HG03439 (cell line): Measurements from ENCODE around the gene ASTL.

ENCODE experiments used
- ATAC-seq: cut with Tn5 transposase; IDR thresholded peaks from one replicate; pipeline ENCODE4 v1.9.1; 2021; ENCODE audit warnings: mild to moderate bottlenecking, moderate library complexity; ENCODE audit not compliant: unreplicated experiment

The ASTL gene

DNA sequence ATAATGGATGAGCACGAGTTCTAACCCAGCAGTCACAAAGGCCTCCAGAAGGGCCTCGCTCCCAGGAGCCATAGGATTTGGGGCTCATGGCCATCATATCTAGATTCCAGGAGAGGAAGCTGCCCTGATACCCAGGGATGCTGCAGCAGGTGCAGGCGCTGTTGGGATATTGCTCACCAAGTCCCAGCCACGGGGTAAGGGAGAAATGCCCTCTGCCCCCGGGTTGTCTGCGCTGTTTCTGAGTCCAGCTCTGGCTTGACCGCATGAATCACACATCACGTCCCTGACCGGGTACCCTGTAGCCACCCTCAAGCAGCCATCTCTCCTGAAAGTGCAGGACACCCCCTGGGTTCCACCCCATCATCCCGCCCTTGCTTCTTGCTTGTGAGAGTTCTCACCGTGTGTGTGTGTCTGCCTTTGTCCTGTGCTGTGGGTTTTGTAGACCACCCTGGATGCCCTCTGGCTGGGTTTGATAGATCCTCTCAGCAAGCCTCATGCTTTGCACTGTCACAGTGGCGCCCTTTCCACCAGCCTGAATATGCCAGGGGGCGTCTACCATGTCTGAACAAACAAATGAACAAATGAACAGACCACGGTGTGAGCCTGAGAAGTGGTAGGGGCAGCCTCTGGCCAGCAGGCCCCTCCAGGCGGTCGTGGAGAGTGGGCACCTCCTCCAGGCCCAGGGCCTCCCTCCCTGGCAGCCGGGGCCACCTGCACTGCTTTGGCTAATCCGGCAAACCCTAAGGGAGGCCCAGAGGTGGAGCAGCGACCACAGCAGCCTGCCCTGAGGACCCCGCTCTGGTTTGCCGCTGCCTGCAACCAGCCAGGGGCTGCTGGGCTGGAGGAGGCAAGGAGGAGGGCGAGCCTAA lies 54.1 kb downstream of the ASTL start:
- ATAC-seq, result no peak

- ATAC-seq, result no peak
These were observed 55.0 kb downstream of the ASTL start for GRCh38 chr2:96083064-96083939.

DNA sequence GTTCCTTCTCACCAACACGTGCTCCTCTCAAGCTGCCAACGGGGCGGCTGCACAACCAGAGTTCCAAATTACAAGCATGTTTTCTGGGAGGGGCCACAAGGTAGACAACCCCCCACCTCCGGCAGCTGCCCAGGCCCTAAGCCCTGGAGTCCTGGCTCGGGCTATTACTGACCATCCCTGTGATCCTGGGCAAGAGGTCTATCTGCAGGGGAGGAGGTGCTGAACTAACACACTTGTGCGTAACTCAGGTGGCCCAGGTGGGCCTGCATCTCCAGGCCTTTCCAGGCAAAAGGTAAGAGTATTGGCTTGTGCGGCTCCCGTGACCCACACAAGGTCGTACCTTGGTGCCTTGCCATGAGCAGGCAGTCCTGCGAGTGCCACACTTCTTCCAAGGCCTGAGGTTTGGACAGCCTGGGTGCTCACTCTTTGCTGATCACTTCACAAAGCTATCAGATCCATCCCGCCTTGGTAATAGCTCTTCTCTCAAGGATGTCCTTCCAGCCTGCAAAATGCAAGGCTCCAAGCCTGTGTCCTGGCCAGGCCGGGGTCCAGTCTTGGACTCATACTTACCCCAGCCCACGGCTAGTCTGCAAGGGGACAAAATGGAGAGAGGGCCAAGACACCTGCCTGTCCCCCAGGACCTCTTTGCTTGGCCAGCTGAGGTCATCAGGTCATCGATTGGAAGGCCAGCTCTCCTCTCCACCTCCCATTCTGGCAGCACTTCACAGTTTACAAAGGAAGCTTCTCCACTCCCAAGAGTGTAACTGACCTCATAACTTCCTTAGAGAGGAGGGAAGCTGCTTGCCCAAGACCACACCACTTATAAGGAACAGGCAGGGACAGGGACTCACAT lies 55.9 kb downstream of the ASTL start:
- no peak for ATAC-seq

- no peak for ATAC-seq
These were observed 57.3 kb downstream of the ASTL start for GRCh38 chr2:96081042-96081441.

DNA sequence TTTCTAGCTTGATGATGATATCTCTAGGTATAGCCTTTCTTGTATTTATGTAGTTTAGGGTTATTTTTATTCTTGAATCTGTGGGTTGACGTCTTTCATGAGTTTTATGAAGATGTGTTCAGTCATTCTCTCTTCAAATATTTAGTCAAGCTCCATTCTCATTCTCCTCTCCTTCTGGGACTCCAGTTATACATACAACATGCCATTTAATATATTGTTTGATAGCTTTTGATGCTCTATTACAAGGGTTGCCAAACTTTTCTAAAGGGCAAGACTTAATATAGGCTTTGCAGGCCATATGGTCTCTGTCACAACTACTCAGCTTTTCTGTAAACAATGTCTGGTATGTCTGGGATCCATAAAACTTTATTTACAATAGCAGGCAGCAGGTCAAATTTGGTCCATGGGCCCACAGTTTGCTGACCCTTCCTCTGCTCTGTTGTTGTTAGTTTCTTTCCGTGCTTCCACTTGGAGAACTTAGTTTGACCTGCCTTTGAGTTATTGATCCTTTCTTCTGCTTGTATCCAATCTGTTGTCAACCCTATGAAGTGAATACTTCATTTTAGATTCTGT lies 63.0 kb downstream of the ASTL start:
- no peak for ATAC-seq

DNA sequence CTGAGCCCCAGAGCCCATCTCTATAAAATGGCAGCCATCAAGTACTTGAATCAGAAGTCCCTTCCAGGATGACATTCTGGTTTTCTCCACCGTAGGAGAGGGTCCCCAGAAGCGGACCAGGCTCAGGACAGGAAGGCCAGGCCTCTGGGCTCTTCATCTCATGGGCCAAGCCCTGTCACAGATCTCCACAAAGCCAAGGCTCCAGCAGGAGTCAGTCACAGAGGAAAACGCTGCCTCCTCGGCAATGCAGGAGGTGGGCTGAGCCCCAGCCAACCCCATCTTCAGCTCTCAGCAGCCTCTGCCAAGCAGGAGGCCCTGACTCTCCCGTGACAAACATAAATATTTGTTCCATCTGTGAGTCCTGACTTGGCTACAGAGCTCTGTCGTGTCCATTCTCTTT lies 64.1 kb downstream of the ASTL start:
- ATAC-seq, result no peak

DNA sequence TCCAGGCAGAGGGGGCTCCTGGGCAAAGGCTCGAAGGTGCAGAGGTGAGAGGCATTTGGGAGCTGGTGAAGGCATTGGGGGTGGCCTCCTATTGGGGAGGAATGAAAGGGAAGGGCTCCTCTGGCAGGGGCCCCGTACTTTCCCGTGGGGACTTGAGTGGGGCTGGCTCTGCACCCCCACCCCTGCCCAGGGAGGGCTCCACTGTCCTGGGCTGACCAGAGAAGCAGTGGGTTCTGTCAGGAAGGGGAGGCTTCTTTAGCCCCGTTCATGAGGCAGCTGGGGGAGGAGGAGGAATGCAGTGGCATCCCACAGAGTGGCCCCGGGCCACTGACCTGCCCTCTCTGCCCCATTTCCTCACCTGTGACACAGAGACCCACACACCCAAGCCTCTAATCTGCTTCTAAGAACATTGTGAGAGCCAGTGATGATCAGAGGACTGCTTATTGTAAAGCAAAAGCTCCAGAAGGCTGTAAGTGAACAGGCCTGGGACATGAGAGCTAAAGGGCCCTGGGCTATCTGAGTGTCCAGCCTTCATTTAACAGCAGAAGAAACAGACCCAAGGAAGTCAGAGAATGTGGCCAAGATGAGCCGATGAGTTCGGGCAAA lies 65.0 kb downstream of the ASTL start:
- ATAC-seq, result no peak
